MV-4-11 (cell line): Measurements from ENCODE around the gene PLEKHA6.

Source experiments
- DNase-seq: peaks from one replicate; lab custom pipeline; 2025; lab: John Stamatoyannopoulos, UW

PLEKHA6 gene

DNA sequence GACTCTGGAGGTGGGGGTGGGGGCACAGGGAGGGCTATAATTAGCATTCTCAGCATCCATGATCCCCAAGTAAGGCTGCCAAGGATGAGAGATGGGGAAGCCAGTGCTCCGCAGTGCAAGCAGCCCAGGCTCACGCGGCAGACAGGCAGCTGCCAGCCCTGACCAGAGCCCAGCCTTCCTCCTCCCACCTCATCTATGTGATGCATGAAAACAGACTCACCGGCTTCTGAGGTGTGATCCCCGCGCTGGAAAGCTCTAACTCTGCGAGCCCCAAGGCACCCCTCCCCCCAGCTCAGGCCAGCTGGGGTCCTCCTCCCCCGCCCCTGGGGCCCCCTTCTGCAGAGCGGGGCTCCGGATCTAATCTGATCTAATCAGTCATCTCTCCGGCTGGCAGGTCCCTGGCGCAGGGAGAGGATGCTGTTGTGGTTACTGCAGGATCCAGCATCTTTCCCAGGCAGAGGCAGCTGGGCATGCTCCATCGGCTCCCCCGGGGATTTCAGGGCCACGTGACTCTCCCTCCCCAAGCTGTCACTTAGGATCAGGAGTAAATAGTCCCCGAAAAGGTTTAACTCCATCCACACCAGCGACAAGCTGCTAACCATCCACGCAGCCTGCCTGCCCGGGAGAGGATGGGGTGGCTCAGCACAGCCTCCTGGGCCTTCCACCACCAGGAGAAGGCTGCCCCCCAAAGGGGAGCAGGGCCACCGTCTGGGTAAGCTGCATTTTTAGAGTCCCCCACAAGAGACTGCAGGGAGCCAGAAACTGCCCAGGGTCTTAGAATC is at the start of gene PLEKHA6:
Gene PLEKHA6, minus strand, starts transcription at position 456 of the 782 bp plus-strand sequence. CDS start 86,202 bp downstream, outside the sequence.
- DNase-seq = no peak

GRCh38 chr1:204409123-204409522 is 49.4 kb upstream of the PLEKHA6 start:
- no peak for DNase-seq

DNA sequence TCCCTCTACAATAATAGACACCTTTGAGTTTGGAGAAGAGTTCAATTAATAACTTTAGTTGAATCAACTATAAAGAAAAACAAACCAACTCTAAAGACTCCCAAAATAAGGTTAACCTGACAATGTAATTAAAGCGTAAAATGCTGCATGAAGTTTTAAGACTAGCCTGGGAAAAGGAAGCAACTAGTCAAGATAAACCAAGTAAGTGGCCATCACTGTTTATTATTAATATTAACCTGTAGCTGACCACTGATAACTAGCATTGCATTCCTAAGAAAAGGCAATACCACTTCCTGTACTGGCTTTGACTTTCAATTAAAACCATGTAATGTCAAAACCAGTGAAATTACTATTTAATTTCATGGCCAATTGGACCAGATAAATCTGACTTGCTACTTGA is 48.9 kb upstream of the PLEKHA6 start:
- no peak for DNase-seq

GRCh38 chr1:204408074-204408507 is 48.4 kb upstream of the PLEKHA6 start:
- no peak for DNase-seq

DNA sequence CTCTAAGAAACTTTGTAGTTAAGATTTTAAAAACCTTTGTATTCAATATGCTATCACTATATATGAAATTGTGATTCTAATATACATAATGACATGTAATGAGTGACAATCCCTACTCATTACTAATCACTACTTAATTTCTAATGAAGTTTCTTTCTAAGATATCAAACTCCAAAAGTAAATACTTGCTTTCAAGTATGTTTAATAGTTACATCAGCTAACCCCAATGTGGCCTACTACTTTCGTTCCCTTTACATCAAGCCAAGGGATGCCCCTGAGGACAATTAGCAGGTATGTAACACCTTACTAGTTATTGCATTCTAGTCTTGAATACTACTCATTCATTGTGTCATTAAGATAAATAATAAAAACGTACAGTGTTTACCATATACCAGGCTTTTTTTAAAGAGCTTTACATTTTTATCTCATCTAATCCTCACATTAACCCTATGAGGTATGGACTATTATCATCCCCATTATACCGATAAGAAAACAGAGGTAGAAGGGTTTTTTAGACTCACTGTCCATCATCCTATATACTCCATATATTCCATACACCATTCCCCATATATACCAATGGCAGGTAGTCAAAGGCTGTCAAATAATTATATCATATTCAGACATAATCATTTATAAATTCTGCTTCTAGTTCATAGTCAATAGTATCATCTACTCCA is 47.7 kb upstream of the PLEKHA6 start:
- no peak for DNase-seq

- DNase-seq = no peak
These were observed 46.9 kb upstream of the PLEKHA6 start for GRCh38 chr1:204406621-204407020.

- DNase-seq = no peak
These were observed 46.3 kb upstream of the PLEKHA6 start for GRCh38 chr1:204405988-204406387.

DNA sequence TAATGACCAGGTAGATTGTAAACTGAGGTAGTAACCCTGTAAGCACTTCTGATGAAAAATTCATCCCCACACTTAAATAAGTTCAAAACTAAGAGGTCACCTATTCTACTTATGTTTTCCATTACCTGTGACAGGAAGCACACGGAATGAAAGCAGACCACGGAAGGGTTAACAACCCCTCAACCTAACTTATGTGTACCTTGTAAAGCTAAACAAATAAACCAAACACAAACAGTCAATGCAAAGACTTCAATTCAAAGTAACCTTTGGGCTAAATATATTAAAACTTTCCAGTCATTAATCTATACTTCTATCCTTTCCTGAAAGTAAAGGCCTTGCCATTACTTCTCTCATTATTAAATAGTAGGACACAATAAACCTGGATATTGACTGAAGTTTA is 44.9 kb upstream of the PLEKHA6 start:
- no peak for DNase-seq

DNA sequence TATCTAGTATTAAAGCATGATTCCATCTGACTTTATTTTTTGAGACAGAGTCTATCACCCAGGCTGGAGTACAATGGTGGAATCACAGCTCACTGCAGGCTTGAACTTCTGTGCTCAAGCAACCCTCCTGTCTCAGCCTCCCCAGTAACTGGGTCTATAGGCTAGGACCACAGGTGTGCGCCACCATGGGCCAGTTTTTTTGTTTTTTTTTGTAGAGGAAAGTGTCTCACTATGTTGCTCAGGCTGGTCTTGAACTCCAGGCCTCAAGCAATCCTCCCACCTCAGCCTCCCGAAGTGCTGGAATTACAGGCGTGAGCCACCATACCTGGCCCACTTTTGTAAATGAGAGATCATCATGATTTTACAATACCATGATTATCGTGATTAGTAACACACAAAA is 42.7 kb upstream of the PLEKHA6 start:
- DNase-seq = no peak

GRCh38 chr1:204401730-204402129 is 42.0 kb upstream of the PLEKHA6 start:
- no peak for DNase-seq

GRCh38 chr1:204400882-204401510 is 41.3 kb upstream of the PLEKHA6 start:
- no peak for DNase-seq

DNA sequence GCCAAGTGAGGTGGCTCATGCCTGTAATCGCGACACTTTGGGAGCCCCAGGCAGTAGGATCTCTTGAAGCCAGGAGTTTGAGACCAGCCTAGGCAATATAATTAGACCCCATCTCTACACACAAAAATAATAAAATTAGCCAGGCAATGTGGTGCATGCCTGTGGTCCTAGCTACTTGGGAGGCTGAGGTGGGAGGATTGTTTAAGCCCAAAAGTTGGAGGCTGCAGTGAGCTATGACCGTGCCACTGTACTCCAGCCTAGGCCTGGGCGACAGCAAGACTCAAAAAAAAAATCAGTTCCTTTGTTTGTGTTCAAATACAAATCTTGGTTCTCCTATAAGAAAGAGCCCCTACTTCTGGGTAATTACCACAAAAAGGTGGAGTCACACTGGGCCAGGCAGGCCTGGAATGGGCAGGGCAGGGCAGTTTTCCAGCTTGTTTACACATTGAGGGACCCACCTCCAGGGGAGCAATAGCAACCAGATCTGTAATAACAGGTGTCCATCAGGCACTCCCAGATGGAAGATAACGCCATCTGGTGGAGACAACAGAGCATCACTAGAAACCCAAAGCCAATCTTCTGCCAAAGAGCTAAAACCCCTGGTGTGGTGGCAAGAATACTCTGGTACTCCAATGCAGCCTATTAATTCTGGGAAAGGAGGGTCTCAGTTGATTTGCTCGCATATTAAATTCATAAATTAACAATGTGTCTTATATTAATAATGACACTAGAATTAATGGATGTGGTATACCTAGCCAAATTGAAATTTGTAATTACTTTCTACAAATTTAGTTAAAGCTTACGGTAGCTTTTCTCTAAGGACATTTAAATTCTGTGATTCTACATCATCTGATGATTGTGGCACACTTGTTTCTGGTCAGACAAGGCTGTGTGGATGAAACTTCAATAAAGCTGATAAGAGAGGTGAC is 38.7 kb upstream of the PLEKHA6 start:
- DNase-seq = peak; percentile 57

- DNase-seq = no peak
These were observed 36.4 kb upstream of the PLEKHA6 start for GRCh38 chr1:204396015-204396583.

GRCh38 chr1:204391629-204392028 is 31.9 kb upstream of the PLEKHA6 start:
- DNase-seq = no peak

DNA sequence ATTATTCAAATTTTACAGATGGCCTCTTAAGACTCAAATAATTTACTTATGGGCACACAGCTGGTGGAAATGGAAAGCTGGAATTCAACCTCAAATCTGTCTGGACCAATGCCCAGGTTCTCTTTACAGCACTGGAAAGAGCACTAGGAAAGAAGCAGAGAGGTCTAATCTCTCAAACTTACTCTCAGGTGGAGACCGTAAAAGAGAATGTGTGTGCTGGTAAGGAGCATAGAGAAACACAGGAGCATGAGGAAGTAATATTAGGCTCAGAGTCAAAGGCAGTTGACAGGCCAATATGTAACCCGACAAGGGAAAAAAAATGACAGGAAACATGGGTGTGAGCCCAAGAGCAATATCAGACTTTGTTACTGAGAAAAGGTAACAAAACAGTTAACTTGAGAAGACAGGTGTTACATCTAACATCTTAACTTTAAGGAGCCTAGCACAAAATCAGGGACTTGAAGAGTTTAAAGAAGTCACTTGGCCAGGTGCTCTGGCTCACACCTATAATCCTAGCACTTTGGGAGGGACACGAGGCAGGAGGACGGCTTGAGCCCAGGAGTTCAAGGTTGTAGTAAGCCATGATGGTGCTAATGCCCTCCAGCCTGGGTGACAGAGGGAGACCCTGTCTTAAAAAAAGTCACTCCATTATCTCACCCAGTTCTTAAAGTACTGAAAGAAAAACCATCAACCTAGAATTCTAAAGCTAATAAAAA is 31.2 kb upstream of the PLEKHA6 start:
- DNase-seq = no peak

DNA sequence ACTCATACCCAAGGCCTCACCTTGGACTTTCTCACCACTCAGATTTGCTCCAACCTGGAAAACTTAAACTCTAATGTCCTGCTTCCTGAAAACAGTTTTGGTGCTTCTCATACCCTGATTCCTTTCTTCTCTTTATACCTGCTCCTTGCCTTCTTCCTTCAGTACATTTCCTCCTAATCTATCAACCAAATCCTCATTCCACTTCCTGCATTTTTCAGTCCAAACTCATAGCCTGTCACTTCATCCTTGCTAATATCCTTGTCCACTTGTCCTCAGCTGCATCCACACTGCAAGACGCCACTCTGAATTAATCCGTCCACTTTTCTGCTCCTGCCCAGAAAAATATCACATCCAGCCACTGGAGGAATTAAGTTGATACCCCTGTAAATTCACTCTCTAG is 26.0 kb upstream of the PLEKHA6 start:
- no peak for DNase-seq

GRCh38 chr1:204384636-204385352 is 25.1 kb upstream of the PLEKHA6 start:
- DNase-seq = no peak

- DNase-seq = no peak
These were observed 23.6 kb upstream of the PLEKHA6 start for GRCh38 chr1:204383163-204383904.

GRCh38 chr1:204382714-204383083 is 23.0 kb upstream of the PLEKHA6 start:
- DNase-seq = no peak
